Sigmoid colon (tissue), 7 donors: ENCODE measurements around the gene RUFY1. TPM values are rescaled to one million over a fixed set of nuclear protein-coding genes. Genes with fewer than 3 reads are reported as not detected.

Experiments used
- DNase-seq: peaks from one replicate; pipeline ENCODE4 v3.0.0-alpha.2; 2019
- H3K27ac ChIP-seq, 4 donors: fragments of 200-600 bp; sonication (generic); one replicate each; pipeline ENCODE4 v1.5.1; 2016 to 2019; ENCODE audit warnings: mild to moderate bottlenecking in 1 of 4
- H3K27me3 ChIP-seq, 3 donors: fragments of 200-600 bp; sonication (generic); one replicate each; pipeline ENCODE4 v1.5.1; 2019; ENCODE audit warnings: mild to moderate bottlenecking in 1 of 3
- H3K36me3 ChIP-seq, 4 donors: fragments of 200-600 bp; sonication (generic); one replicate each; pipeline ENCODE4 v1.5.1; 2016 to 2019
- H3K4me1 ChIP-seq, 4 donors: fragments of 200-600 bp; sonication (generic); one replicate each; pipeline ENCODE4 v1.5.1; 2017 to 2019
- H3K4me3 ChIP-seq, 4 donors: fragments of 200-600 bp; sonication (generic); one replicate each; pipeline ENCODE4 v1.5.1; 2017 to 2019; ENCODE audit warnings: mild to moderate bottlenecking in 2 of 4, moderate library complexity in 1 of 4
- H3K9me3 ChIP-seq, 4 donors: fragments of 200-600 bp in 3 of 4; sonication (generic) in 3 of 4; one replicate each; pipeline versions ENCODE4 v1.5.1 to v1.6.1; 2013 to 2019
- EP300 ChIP-seq, 4 donors: sonication (generic); formaldehyde crosslinking; IDR thresholded peaks; one replicate each; pipeline ENCODE4 v1.6.1; 2017; ENCODE audit warnings: antibody characterized with exemption in 4 of 4
- POLR2A ChIP-seq, 2 donors: fragments of 450-650 bp; IDR thresholded peaks; one replicate each; pipeline ENCODE4 v1.6.1; 2016; ENCODE audit warnings: antibody characterized with exemption in 2 of 2, mild to moderate bottlenecking in 2 of 2, moderate library complexity in 2 of 2
- POLR2AphosphoS5 ChIP-seq, 4 donors: sonication (generic); formaldehyde crosslinking; IDR thresholded peaks; one replicate each; pipeline ENCODE4 v1.6.1; 2017; ENCODE audit warnings: antibody characterized with exemption in 4 of 4
- WGBS, 2 donors: extraction: QIAGEN DNeasy Blood & Tissue Kit; methylation state at CpG; one replicate each; pipeline ENCODE4 v1.1.7; 2013; 5-methylcytosine and 5-hydroxymethylcytosine counted together
- intact Hi-C: fragments of 100-400 bp; cut with DNase I; formaldehyde crosslinking; loops from one replicate; pipeline ENCODE4 v1.15.1; 2023
- polyA plus RNA-seq, 3 donors: library from polyadenylated mRNA; stranded (reverse); fragments of 200-250 nt; gene quantifications; one replicate each; pipeline ENCODE4 v1.2.3, GENCODE V29; 2013
- total RNA-seq, 4 donors: library from RNA; depleted of rRNA; stranded (reverse); fragments of >200 nt; gene quantifications; one replicate each; pipeline ENCODE4 v1.1.0, GENCODE V29; 2016
- TF ChIP-seq, protein P1 (sequence below), 4 experiments: fragments of 450-650 bp in 3 of 4; fragments of 200-600 bp in 1 of 4; IDR thresholded peaks; one replicate each; pipeline ENCODE4 v1.5.1; 2016 to 2019; ENCODE audit warnings: antibody characterized with exemption in 4 of 4, mild to moderate bottlenecking in 3 of 4, moderate library complexity in 2 of 4
- donor health status: healthy with polysubstance abuse.
- donor health status: Bipolar disorder and iron deficiency.
- donor health status: healthy.

RUFY1 gene
- total and polyA plus RNA-seq, 7 donors: 28.9 to 79.8 (median 34.2) TPM

- Histone ChIP-seq H3K27ac (no peak overlapping the region), H3K4me3 (no peak overlapping the region), H3K4me1 (no peaks in the 10 kb centered on the region), H3K9me3 (no peaks in the 10 kb centered on the region), H3K36me3 (peaks cover 34 to 95% (median 41%) of the 10 kb centered on the region in 4 donors), H3K27me3 (no peaks in the 10 kb centered on the region)
- no peak for TF ChIP-seq EP300 (IDR thresholded peaks at IDR 0.05)
- TF ChIP-seq POLR2A (IDR thresholded peaks at IDR 0.05): no peak
- no peak for TF ChIP-seq POLR2AphosphoS5 (IDR thresholded peaks at IDR 0.05)
- TF ChIP-seq, protein P1, sequence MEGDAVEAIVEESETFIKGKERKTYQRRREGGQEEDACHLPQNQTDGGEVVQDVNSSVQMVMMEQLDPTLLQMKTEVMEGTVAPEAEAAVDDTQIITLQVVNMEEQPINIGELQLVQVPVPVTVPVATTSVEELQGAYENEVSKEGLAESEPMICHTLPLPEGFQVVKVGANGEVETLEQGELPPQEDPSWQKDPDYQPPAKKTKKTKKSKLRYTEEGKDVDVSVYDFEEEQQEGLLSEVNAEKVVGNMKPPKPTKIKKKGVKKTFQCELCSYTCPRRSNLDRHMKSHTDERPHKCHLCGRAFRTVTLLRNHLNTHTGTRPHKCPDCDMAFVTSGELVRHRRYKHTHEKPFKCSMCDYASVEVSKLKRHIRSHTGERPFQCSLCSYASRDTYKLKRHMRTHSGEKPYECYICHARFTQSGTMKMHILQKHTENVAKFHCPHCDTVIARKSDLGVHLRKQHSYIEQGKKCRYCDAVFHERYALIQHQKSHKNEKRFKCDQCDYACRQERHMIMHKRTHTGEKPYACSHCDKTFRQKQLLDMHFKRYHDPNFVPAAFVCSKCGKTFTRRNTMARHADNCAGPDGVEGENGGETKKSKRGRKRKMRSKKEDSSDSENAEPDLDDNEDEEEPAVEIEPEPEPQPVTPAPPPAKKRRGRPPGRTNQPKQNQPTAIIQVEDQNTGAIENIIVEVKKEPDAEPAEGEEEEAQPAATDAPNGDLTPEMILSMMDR (IDR thresholded peaks at IDR 0.05): no peak
- DNase-seq: no peak
- intact Hi-C loops: no loop called here
- 76 to 85% methylated on average over 9 of the region's 9 CpGs for WGBS, 2 donors
These were observed 35.6 kb downstream of the RUFY1 start for GRCh38 chr5:179585941-179586401.

DNA sequence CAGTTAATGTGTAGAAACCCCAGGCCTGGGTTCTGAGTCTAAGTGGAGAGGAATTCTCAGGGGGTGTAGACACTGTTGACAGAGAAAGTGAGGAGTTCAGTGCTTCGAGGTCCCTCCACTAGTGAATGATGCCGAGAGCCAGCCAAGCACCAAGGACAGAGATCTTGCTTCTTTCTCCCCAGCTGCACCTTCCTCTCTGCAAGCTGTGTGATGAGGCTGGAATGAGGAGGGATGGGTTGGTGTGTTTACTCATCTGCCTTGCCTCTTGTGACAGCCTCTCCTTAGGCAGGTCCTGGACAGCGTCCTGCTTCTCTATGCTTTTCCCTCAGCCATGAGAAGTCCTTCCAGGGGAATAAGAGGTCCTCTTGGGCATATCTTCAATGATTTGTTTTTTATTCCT, 37.8 kb downstream of the RUFY1 start:
- 90 to 92% methylated on average over 3 of the region's 3 CpGs for WGBS, 2 donors
- TF ChIP-seq POLR2A (IDR thresholded peaks at IDR 0.05) (no peak), EP300 (IDR thresholded peaks at IDR 0.05) (no peak), POLR2AphosphoS5 (IDR thresholded peaks at IDR 0.05) (no peak)
- TF ChIP-seq, protein P1 (IDR thresholded peaks at IDR 0.05): no peak
- H3K4me1 ChIP-seq: no peaks in the 10 kb centered on the region
- no peak for DNase-seq
- H3K4me3 ChIP-seq: no peak overlapping the region
- H3K36me3 ChIP-seq: peaks cover 44 to 96% (median 57%) of the 10 kb centered on the region in 4 donors
- no peaks in the 10 kb centered on the region for H3K9me3 ChIP-seq
- H3K27ac ChIP-seq: no peak overlapping the region
- H3K27me3 ChIP-seq: no peaks in the 10 kb centered on the region
- intact Hi-C loops: no loop called here

- no peaks in the 10 kb centered on the region for H3K27me3 ChIP-seq
- no peaks in the 10 kb centered on the region for H3K4me1 ChIP-seq
- intact Hi-C loops: no loop called here
- no peak overlapping the region for H3K4me3 ChIP-seq
- no peak for DNase-seq
- TF ChIP-seq POLR2AphosphoS5 (IDR thresholded peaks at IDR 0.05) (no peak), EP300 (IDR thresholded peaks at IDR 0.05) (no peak)
- H3K27ac ChIP-seq: peak overlapping the region in 1 of 4 donors; percentile 44
- peaks cover 52 to 97% (median 68%) of the 10 kb centered on the region in 4 donors for H3K36me3 ChIP-seq
- no peaks in the 10 kb centered on the region for H3K9me3 ChIP-seq
- WGBS, 2 donors: 74 to 76% methylated on average over 6 of the region's 6 CpGs
These were observed 45.6 kb downstream of the RUFY1 start for GRCh38 chr5:179595916-179596315.

- intact Hi-C loops: no loop called here
- no peak overlapping the region for H3K27ac ChIP-seq
- H3K4me1 ChIP-seq: no peaks in the 10 kb centered on the region
- no peak overlapping the region for H3K4me3 ChIP-seq
- 88 to 94% methylated on average over 13 of the region's 13 CpGs for WGBS, 2 donors
- DNase-seq: no peak
- no peaks in the 10 kb centered on the region for H3K27me3 ChIP-seq
- H3K36me3 ChIP-seq: peaks cover 51 to 97% (median 65%) of the 10 kb centered on the region in 4 donors
- no peaks in the 10 kb centered on the region for H3K9me3 ChIP-seq
- TF ChIP-seq POLR2AphosphoS5 (IDR thresholded peaks at IDR 0.05) (no peak), EP300 (IDR thresholded peaks at IDR 0.05) (no peak), POLR2A (IDR thresholded peaks at IDR 0.05) (no peak)
- TF ChIP-seq, protein P1 (IDR thresholded peaks at IDR 0.05): no peak
These were observed 46.1 kb downstream of the RUFY1 start for GRCh38 chr5:179596421-179596820.

DNA sequence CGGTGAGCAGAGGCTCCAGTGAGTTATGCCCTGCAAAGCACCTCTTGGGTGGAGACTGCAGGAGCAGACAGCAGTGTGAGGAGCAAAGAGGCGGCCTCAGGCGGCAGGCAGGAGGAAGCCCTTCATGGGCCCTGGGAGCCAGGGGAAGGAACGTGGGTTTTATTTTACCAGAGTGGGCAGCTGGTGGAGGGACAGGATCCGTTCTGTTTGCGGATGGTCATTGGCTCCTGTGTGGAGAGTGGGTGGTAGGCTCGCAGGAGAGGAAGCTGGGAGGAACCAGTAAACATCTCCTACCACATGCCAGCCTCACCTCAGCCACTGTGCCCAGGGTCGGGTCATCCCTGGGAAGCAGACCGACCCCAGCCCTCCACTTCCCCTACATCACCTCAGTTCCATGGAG, 48.7 kb downstream of the RUFY1 start:
- Histone ChIP-seq H3K27me3 (no peaks in the 10 kb centered on the region), H3K4me1 (peaks cover 0 to 4% (median under 1%) of the 10 kb centered on the region in 4 donors), H3K9me3 (no peaks in the 10 kb centered on the region), H3K36me3 (peaks cover 49 to 97% (median 58%) of the 10 kb centered on the region in 4 donors), H3K4me3 (no peak overlapping the region), H3K27ac (no peak overlapping the region)
- TF ChIP-seq POLR2AphosphoS5 (IDR thresholded peaks at IDR 0.05): peak in 1 of 4 donors; percentile 4
- TF ChIP-seq, protein P1 (IDR thresholded peaks at IDR 0.05): no peak
- intact Hi-C loops: no loop called here
- DNase-seq: no peak
- 79 to 81% methylated on average over 9 of the region's 9 CpGs for WGBS, 2 donors
